HTR-8/SVneo (cell line): ENCODE results near the gene CENPB.
"Not testable (repeated sequence)": the region's sequence is repeated elsewhere in the genome, so short reads cannot be mapped to it uniquely, and the experiment has no call there.

Experiments used
- DNase-seq: peaks from one replicate; pipeline ENCODE4 v3.0.0; 2011; ENCODE audit warnings: low spot score, mixed read lengths; ENCODE audit not compliant: insufficient read length
- FAIRE-seq: peaks from 2 replicates; lab custom pipeline; 2011; peaks lifted over from hg19 to GRCh38; lab: Jason Lieb, UNC

Gene CENPB

DNA sequence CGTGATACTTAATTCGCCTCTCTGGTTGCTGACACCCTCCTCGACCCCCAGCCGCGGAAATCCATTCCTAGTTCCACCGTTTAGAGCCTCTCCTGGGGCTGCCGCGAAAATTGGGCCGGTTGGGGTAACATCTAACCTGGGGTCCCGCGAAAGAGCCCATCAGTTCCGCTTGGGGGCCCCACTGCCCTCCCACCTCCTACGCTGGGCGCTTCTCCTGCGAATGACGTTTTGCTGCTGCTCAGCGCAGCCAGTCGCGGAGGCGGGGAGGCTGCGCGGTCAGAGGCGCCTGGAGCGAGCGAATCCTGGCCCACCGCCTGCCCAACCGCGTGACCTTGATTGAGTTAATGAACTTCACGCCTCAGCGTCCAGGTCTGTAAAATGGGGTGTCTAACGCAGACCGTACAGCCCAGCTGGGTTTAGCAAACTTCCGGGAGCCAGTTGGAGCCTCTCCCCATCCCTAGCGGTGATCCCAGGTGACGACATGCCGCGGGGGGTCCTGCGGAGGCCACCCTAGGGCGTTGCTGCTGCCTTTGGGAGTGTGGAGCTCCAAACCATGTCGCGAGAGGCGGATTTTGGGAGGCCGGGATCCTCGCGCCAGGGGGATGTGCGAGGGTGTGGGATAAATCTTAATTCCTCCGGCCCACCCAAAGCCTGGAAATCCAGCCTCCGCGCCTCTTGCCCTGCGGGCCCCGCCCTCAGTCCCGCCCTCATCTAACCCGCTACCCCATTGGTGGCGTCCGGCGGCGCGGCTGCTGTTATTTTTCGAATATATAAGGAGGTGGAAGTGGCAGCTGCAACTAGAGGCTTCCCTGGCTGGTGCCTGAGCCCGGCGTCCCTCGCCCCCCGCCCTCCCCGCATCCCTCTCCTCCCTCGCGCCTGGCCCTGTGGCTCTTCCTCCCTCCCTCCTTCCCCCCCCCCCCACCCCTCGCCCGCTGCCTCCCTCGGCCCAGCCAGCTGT lies 9.2 kb upstream of the CENPB start, which contains the start of gene CDC25B:
TSS of gene CDC25B (plus strand) at position 800 of the 958 bp plus-strand sequence. CDS start 222 bp downstream, outside the sequence.
- FAIRE-seq = peak; percentile 75
- peak; percentile 94 for DNase-seq

DNA sequence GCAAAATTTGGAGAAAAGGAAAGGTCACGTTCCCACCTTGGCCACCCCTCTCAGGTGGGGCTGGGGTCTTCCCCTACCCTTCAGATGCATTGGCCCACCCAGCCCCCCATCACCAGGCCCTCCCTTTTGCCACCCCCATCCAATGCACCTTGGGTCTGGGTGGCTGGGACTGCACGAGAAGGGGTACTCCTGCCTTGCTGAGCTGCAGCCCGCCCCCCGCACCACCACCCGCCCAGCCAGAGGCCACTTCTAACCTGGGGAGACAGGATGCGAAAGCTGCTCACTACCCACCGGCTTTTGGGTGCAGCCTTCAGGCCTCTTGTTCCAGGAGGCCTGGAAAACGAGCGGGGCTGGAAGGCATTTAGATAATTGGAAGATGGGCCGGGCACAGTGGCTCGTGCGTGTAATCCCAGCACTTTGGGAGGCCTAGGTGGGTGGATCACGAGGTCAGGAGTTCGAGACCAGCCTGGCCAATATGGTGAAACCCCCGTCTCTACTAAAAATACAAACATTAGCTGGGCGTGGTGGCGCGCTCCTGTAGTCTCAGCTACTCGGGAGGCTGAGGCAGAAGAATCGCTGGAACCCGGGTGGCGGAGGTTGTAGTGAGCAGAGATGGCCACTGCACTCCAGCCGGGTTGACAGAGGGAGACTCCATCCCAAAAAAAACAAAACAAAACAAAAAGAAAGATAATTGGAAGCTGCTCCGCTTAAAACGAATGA lies 8.3 kb upstream of the CENPB start:
- no peak for FAIRE-seq

DNA sequence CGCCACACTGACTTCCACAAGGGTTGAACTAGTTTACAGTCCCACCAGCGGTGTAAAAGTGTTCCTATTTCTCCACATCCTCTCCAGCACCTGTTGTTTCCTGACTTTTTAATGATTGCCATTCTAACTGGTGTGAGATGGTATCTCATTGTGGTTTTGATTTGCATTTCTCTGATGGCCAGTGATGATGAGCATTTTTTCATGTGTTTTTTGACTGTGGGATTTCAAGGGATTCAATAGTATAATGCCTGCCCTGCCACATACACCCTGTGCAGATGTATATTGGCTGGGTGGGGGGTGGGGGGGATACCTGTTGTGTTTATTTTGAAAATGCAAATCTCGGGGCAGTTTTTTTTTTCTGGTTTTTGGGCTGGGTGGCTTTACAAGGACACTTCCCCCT lies 7.6 kb upstream of the CENPB start:
- DNase-seq, FAIRE-seq: not testable (repeated sequence)

More for the DNA sequence above, 8.3 kb upstream of the CENPB start:
- DNase-seq = no peak

DNA sequence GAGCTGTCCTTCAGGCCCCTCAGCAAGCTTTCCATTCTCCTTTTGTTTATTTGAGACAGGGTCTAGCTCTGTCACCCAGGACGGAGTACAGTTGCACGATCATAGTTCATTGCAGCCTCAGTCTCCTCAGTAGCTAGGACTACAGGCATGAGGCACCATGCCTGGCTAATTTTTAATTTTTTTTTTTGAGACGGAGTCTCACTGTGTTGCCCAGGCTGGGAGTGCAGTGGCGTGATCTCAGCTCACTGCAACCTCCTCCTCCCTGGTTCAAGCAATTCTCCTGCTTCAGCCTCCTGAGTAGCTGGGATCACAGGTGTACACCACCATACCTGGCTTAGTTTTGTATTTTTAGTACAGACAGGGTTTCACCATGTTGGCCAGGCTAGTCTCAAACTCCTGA lies 2.7 kb upstream of the CENPB start:
- not testable (repeated sequence) for DNase-seq, FAIRE-seq

DNA sequence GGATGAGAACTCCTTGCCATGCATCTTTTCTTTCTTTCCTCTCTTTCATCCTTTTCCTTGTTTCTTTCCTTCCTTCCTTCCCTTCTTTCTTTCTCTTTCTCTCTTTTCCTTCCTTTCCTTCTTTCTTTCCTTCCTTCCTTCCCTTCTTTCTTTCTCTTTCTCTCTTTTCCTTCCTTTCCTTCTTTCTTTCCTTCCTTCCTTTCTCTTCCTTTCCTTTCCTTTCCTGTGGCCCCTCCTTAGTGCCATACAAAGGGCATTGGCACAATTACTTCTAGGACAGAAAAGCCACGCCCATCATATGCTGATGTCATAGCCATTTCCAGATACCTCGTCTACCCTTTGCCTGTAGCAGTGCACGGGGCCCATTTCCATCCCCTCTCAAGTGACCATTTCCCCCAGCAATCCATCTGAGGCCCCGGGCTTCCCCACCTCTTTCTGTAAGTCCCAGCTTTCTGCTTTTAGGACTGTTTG lies 2.2 kb upstream of the CENPB start:
- DNase-seq (no peak), FAIRE-seq (no peak)

DNA sequence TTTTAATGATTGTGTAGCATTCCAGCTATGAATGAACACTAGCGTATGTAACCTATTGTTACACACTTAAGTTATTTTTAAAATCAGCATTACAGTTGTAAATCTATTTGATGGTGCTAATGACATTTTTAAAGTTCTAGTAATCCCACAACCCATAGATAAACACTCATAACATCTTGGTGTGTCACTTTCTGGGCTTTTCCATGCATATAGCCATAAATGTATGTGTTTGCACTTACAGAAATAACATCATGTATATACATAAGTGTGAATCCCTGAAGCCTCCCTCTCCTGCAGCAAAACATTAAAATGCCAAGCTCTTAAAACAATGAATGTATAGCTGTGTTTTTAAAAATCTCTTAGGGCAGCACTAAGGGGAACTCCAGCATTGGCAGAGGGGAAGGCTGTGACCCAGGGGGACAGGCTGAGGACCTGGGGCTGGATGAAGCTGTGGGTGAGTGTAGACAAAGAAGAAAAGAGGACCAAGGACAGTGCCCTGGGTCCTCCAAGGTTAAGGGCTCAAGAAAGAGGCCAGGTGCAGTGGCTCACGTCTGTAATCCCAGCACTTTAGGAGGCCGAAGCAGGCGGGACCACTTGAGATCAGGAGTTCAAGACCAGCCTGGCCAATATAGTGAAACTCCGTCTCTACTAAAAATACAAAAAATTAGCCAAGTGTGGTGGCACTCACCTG lies 929 bp upstream of the CENPB start:
- DNase-seq (no peak), FAIRE-seq (no peak)

DNA sequence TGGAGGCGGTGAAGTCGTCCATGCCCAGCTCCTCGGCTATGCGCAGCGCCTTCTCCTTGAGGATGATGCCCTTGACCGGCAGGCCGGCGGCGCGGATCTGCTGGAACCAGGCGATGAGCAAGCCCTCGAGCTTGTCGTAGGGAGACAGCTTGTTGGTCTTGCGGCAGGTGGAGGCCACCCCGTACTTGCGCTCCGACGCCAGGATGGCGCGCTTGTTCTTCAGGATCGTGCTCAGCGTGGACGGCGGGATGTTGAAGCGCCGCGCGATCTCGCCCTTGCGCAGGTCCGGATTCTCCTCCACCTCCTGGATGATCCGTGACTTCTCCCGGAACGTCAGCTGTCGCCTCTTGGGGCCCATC lies 435 bp downstream of the CENPB start:
- DNase-seq = no peak
- FAIRE-seq = peak; percentile 77

DNA sequence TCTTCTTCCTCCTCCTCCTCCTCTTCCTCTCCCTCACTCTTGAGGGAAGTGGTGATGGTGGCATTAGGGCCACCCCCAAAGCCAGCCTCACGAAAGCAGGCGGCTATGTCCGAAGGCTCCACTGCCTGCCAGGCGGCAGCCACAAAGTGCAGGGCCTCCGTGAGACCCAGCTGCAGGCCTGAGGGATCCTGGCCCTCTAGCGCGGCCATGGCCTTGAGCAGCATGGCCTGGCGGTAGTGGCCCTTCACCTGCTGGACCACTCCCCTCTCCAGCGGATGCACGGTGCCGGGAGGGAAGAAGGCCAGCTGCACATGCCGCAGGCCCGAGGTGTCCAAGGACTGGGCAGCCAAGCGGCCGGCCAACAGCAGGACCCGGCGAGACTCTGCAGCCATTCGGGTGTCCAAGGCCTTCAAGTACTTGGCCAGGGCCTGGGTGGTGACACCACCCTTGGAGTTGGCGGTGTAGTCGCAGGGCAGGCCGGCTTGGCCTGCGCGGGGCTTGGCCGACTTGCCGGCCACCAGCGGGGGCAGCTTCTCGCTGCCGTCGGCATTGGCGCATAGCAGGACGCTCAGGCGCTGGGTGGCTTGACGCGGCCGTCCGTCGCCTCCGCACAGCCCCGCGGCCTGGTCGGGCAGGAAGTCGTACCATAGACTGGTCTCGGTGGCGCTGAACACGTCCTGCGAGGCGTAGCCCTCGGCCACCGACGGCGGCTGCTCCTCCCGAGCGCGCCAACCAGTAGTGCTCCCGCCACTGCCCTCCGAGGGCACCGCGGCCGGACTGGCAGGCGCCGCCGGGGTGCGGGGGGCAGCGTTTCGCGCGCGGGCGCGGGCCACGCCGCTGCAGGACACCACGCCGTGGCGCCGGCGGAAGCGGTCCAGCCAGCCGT lies 1.1 kb downstream of the CENPB start:
- peak; percentile 66 for FAIRE-seq

DNA sequence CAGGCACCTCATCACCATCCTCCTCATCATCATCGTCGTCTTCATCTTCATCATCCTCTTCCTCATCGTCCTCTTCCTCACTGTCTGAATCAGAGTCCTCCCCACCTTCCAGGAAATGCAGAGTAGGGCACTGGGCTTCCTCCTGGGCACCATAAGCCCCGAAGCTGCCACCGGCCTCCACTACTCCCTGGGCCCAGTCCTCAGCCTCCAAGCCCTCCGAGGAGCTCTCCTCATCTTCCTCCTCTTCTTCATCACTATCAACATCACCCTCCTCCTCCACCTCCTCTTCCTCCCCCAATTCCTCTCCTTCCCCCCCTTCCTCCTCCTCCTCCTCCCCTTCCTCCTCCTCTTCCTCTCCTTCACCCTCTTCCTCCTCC lies 1.7 kb downstream of the CENPB start:
- peak; percentile 16 for FAIRE-seq

More for the DNA sequence above, 1.1 kb downstream of the CENPB start:
- no peak for DNase-seq

DNA sequence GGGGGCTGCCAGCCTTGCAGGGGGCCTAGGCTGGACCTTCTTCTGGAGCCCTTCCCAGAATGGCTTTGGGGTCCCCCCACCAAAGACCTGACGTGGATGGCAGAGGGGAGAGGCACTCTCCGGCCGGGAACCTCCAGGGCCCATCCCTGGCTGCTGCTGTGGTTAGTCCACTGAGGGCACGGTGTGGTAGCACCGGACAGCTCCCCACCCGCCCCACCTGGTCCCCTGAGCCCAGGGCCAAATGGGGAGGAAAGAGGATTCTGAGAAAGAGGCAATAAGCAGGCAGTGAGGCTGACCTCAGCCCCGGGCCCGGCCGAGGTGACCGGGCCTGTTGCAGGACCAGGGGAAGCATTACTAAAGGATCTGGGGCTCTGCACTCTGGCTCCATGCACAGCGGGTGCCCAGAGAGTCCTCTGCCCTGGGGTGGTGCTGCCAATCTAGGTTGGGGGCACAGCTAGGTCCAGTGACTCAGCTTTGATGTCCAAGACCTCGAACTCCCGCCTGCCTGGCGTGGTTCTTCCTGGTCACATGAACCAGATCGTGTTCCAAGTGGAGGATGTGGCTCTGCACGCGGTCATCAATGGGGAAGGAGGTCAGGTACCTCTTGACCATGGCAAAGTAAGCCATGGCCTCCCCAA lies 2.2 kb downstream of the CENPB start:
- FAIRE-seq = no peak
- no peak for DNase-seq

More for the DNA sequence above, 1.7 kb downstream of the CENPB start:
- no peak for DNase-seq

DNA sequence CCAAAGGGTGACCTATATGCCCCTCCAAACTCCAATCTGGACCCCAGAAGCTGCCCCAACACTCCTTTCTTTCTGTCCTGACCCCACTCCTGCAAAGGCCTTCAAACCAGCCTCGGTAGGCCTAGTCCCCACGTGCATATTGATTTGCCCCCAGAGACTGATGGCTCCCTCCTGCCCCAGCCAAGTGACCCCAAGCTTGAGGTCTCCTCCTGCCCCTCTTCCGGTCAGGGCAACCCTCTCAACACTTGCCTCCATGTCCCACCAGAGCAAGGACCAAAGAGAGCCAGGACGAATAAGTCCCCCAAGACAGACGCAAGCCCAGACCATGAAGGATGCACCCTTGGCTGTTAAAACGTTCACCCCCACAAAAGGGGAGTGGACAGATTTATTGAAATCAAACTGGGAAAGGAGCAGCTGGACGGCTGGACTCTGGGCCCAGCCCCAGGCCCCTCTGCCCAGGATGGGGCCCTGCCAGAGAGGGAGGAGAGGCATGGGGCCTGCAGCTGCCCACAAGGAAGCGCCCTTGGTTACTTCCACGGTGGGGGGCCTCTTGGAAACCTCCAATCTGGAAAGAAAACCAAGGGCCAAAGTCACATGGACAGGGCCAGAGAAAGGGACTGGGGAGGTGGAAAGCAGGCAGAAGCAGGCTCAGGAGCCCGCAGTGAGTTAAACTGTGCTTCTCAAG lies 2.9 kb downstream of the CENPB start:
- FAIRE-seq (no peak), DNase-seq (no peak)

DNA sequence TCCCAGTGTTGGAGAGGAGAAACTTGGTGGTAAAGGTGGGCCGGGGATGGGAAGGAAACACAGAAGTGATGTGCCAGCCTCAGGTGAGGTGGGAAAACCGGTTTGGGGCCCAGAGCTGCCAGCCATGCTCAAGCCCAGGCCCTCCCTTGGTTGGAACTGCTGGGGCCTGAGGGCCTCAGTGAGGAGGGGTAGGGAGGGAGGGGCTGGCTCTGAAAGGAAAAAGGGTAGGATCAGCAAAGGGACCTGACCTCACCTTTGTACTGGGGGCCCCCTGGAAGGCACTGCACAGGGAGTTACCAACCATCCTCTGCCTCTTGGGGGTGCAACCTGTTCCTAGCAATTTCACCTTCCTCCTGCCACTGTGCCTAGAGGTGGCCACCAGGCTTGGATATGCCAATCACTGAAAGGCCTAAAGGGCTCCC lies 3.5 kb downstream of the CENPB start:
- FAIRE-seq = no peak
- DNase-seq = no peak

DNA sequence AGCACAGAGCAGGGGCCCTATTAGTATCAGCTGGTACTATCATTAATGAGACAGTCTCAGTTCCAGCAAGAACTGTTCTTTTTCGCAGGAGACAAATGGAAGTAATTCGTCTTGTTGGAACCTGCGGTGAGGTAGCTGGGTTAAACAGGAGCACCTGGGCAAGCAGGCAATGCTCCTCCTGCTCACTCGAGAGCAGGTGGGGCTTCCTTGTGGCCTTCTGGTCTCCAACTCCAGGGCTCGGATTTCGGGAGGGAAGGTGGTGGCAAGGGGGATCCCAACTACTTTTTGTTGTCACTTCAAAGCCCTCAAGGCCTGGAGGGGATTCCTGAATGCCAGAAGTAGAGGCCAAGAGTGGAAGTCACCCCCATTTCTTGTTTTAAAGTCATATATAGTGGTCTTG lies 3.9 kb downstream of the CENPB start:
- no peak for FAIRE-seq
- no peak for DNase-seq

DNA sequence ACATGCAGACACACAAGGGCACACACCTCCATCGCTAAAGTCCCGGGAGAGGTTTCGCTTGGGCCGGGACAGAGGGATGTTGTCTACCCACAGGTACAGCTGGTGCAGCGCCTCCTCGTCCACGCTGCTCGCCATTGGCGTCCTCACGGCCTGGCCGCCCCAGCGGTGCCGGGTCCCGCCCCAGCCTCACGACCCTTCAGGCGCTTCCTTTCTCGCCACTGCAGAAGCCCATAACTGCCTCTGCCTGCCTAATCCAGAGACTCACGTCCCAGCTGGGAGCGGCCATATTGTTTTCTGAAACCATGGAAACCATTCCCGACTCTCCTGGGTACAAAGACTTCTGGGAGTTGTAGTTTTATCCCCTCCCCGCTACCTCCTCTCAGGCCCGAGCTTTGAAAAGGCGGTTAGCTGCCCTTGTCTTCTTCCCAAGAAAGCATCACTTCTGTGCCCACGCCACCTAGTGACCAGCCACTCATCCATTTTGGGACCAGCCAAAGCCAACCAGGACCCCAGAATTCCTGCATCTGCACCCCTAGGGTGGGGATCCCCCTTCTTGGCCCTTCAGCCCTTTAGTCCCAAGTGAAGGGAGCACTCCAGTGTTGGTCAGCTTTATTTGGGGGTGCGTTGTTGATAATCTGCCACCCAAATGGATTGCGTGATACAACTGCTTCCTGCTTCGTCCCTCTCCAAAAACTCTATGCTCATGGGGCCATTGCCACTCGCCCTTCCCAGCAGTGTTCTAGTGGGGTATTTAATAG lies 5.2 kb downstream of the CENPB start, which contains the start of gene SPEF1:
TSS of gene SPEF1 (minus strand) at position 296 of the 758 bp plus-strand sequence. CDS start at position 135, 161 bp downstream.
- FAIRE-seq (peak; percentile 83), DNase-seq (peak; percentile 96)

DNA sequence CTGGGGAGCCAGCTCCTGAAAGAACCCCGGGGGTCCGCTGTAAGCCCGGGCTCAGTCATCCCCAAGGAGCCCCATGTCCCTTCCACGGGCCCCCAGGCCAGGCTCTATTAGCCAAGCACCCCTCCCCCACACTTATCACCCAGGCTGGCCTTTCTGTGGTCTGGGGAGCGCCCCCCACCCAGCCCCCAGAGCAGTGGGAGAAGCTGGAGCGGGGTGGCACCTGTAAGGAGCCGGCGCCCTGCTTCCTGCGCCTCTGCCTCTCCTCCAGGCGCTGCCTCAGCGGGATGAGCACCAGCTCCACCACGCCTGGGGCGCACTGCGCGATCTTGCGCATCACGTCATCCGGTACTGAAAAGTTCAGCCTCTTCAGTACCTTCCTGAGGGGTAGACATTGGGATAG lies 7.6 kb downstream of the CENPB start:
- DNase-seq (no peak), FAIRE-seq (no peak)

DNA sequence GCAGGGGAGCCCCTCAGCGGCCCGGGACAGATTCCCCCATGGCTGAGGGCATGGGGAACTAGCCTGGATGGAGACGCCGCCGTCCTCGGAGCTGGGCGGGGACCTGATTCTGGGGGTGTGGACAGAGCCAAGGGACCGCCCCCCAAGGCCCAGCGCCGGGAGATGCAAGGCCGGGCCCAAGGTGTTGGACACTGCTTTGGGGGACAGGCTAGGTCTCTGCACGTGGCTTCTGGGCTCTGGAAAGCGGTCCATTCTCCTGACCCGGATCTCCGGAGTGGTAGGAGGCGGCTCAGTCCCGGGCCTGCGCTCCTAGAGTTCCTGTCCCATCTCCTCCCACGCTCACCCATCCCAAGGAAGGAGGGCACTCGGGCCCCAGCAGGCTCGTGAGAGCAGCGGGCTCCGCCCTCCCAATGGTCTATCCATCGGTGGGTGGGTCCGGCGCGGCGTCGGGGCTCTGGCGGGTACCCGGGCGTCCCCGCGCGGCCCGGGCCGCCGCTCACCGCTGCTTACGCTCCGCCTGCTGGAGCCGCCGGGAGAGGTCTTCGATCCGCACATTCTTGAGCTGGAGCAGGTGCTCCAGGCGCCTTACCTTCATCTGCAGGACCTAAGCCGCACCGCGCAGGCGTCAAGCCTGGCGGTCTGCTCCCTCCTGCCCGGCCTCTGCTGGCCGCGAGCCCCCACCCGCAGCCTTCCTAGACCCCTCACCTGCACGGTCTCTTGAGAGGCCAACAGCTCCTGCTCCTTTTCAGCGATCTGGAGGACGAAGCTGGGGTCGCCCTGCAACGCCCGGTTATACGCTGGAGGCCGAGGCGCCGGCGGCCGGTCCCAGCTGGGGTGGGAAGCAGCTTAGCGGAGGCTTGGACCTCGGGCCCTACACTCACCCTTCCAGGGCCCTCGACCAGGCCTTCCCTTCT lies 8.6 kb downstream of the CENPB start:
- DNase-seq (no peak), FAIRE-seq (no peak)

DNA sequence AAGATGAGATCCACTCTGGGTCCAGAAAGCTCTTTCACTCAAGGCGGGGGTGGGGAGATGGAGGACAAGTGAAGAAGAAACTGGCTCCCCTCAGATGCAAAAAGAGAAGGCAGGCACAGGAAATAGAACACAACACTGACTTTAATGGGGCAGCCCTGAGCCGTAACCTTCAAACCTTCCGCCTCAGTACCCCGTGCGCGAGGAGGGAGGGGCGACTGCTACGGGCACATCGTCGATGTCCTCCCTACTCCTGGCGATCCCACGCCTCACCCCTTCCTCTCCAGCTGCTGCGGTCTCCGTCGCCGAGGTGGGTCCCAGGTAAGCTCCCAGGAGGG lies 9.2 kb downstream of the CENPB start:
- DNase-seq = no peak
- FAIRE-seq = no peak
